Measurements from ENCODE around the gene FOXO6. TPM values are rescaled to one million over a fixed set of nuclear protein-coding genes. Genes with fewer than 3 reads are reported as not detected.

The FOXO6 gene
- polyA plus RNA-seq, 1 of the 3 experiments (the other 2 are of a cell fraction), result 0.35 TPM

DNA sequence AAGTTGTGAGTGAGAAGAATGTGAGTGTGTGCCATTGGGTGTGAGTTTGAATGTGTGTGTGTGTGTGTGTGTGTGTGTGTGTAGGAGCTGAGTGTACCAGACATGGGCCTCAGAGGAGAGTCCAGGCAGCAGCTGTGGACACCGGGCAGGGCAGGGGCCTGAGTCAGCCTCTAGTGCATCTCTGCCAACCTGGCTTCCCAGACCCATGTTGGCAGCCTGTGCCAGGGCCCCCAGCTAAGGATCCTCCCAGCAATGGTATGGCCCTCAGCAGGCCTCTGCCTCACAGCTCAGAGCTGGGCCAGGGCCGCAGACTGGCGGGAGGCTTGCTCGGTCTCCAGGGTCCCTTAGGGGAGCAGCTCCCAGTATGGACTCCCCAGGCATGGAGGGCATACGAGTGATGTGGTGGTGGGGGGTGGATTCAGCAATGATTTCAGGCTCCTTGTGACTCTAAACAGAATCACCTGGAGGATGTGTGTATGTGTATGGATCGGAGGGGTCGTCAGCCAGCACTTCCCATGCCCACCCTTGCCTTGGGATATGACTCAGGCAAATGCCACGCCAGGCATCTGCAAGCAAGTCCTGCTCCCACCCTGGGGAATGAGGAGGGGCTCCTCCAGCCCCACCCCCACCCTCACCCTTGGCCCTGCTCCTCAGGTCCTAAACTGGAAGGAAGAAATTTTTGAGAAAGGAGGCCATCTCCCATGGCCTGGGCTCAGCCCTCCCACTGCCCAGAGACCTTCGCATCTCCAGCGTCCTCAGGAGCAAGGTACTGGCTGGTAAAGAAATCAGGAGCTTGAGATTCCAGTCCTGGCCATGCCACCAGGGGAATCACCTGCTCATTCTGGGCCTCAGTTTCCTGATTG is 1.8 kb upstream of the FOXO6 start:
- H3K27me3 ChIP-seq (ENCODE audit: insufficient read depth), result no peaks in the 10 kb centered on the region

DNA sequence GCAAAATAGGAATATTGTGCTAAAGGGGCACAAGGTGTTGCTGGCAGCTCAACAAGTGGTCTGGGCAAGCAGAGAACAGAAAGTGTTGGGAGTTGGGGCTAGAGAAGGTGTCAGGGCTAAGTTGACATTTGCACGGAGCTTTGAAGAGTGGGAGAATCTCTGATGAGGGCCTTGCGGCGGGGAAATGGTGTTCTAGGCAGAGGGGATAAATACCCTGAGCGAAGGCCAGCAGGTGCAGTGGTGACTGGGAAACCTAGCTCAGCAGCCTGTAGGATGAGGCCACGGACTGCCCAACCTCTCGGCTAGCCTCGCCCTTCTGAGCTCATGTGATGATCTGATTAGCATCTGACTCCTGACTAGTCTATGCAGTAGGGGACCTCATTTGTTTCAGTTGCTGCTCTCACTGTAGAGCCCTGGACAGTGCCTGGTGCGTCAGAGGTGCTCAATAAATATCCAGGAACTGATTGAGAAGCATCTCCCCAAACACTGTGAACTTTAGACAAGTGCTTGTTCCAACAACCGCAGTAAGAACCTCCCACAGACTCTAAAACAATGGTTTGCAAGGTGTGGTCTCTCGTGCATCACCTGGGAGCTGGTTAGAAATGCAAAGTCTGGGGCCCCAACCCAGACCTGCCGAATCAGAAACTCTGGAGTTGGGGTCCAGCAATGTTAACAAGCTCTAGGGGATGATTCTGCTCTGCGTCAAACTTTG is 1.0 kb upstream of the FOXO6 start:
- CTCF ChIA-PET, result interaction anchor here (0.7 to 9.1 kb wide), 11 partner anchors 11 to 124 kb away, joined by 3 to 56 read pairs (median 4); partner anchors contain the start of gene EDN2
- H3K9me2 ChIP-seq, result no peaks in the 10 kb centered on the region
- H3K4me1 ChIP-seq (ENCODE audit: control insufficient read depth in 1 of 2, insufficient read depth in 2 of 2, low read depth in 1 of 2, low read length in 1 of 2), result peaks cover 26 to 58% of the 10 kb centered on the region in 2 experiments; a peak in 3 of 4 replicates
- no peaks in the 10 kb centered on the region for H4K20me1 ChIP-seq (ENCODE audit: insufficient read depth)
- no peak for DNase-seq
- no peak overlapping the region for H3K27ac ChIP-seq (ENCODE audit: low read depth in 2 of 2, low read length in 1 of 2)
- no peak for TF ChIP-seq RAD21 (IDR thresholded peaks at IDR 0.05; ENCODE audit: low read length)
- TF ChIP-seq, protein P1, sequence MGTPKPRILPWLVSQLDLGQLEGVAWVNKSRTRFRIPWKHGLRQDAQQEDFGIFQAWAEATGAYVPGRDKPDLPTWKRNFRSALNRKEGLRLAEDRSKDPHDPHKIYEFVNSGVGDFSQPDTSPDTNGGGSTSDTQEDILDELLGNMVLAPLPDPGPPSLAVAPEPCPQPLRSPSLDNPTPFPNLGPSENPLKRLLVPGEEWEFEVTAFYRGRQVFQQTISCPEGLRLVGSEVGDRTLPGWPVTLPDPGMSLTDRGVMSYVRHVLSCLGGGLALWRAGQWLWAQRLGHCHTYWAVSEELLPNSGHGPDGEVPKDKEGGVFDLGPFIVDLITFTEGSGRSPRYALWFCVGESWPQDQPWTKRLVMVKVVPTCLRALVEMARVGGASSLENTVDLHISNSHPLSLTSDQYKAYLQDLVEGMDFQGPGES (IDR thresholded peaks at IDR 0.05; ENCODE audit: low read depth, low read length), result no peak
- TF ChIP-seq FOXJ3 (CRISPR knock-in tag; IDR thresholded peaks at IDR 0.05), result no peak
- TF ChIP-seq EP300 (IDR thresholded peaks at IDR 0.05; ENCODE audit: borderline replicate concordance in 1 of 2, low read depth in 1 of 2, low read length in 1 of 2), result no peak
- H3F3A ChIP-seq (replicated peaks; ENCODE audit: insufficient read depth), result peaks cover 7% of the 10 kb centered on the region
- H3K79me2 ChIP-seq (ENCODE audit: insufficient read depth), result no peaks in the 10 kb centered on the region
- peak overlapping the region; percentile 2; the same call in 1 of the 2 replicates for H2AFZ ChIP-seq (ENCODE audit: low read depth)
- H3K36me3 ChIP-seq (replicated peaks in 1 of 2; ENCODE audit: control insufficient read depth in 1 of 2, insufficient read depth in 2 of 2, low read length in 1 of 2), result no peaks in the 10 kb centered on the region
- WGBS (ENCODE audit: low lambda C conversion rate), result 78% methylated on average over 12 of the region's 12 CpGs
- peak overlapping the region; percentile 34 for H3K4me2 ChIP-seq
- no peaks in the 10 kb centered on the region for H3K9me3 ChIP-seq
- H3K27me3 ChIP-seq (ENCODE audit: insufficient read depth), result no peaks in the 10 kb centered on the region
- peak overlapping the region in 1 of 2 experiments; percentile 66; a peak in 1 of 4 replicates for H3K4me3 ChIP-seq (ENCODE audit: low read depth in 2 of 2, low read length in 1 of 2)
- H3K9ac ChIP-seq, result 0 out of 2 replicates have a peak overlapping the region, but pooled peaks have one; percentile 16
- POLR2A ChIA-PET, result no interaction called here

More for the DNA sequence above, 1.8 kb upstream of the FOXO6 start:
- TF ChIP-seq, protein P2, sequence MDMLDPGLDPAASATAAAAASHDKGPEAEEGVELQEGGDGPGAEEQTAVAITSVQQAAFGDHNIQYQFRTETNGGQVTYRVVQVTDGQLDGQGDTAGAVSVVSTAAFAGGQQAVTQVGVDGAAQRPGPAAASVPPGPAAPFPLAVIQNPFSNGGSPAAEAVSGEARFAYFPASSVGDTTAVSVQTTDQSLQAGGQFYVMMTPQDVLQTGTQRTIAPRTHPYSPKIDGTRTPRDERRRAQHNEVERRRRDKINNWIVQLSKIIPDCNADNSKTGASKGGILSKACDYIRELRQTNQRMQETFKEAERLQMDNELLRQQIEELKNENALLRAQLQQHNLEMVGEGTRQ (IDR thresholded peaks at IDR 0.05; ENCODE audit: borderline replicate concordance, low read depth, low read length), result no peak
- TF ChIP-seq, protein P1 (IDR thresholded peaks at IDR 0.05; ENCODE audit: low read depth, low read length), result no peak
- no peak for TF ChIP-seq MXI1 (IDR thresholded peaks at IDR 0.05; ENCODE audit: low read depth, low read length)
- TF ChIP-seq MAX (IDR thresholded peaks at IDR 0.05; ENCODE audit: low read depth), result peak; percentile 37; the same call in 1 of the 2 replicates
- TF ChIP-seq POLR2AphosphoS5 (IDR thresholded peaks at IDR 0.05; ENCODE audit: low read depth, low read length), result no peak
- no peak for TF ChIP-seq RXRA (IDR thresholded peaks at IDR 0.05; ENCODE audit: borderline replicate concordance, low read depth)
- no peak for TF ChIP-seq TAF1 (IDR thresholded peaks at IDR 0.05; ENCODE audit: borderline replicate concordance, low read depth, low read length)
- TF ChIP-seq JUND (IDR thresholded peaks at IDR 0.05), result no peak; the same call in 1 of the 2 replicates
- TF ChIP-seq NRF1 (IDR thresholded peaks at IDR 0.05; ENCODE audit: low read depth, low read length), result no peak
- peak; percentile 33; the same call in 1 of the 2 replicates for TF ChIP-seq FOSL2 (IDR thresholded peaks at IDR 0.05; ENCODE audit: borderline replicate concordance, low read depth)
- TF ChIP-seq TCF12 (IDR thresholded peaks at IDR 0.05), result peak; percentile 62; the same call in 1 of the 2 replicates
- TF ChIP-seq NFIC (IDR thresholded peaks at IDR 0.05; ENCODE audit: borderline replicate concordance), result peak; percentile 71
- Histone ChIP-seq H3K9ac (no peak overlapping the region), H3K9me3 (no peaks in the 10 kb centered on the region), H3K4me3 (ENCODE audit: low read depth in 2 of 2, low read length in 1 of 2) (no peak overlapping the region), H2AFZ (ENCODE audit: low read depth) (no peak overlapping the region), H3K79me2 (ENCODE audit: insufficient read depth) (no peaks in the 10 kb centered on the region), H3K36me3 (replicated peaks in 1 of 2; ENCODE audit: control insufficient read depth in 1 of 2, insufficient read depth in 2 of 2, low read length in 1 of 2) (no peaks in the 10 kb centered on the region), H3F3A (replicated peaks; ENCODE audit: insufficient read depth) (peaks cover 4% of the 10 kb centered on the region), H3K27ac (ENCODE audit: low read depth in 2 of 2, low read length in 1 of 2) (peak overlapping the region in 1 of 2 experiments; percentile 6; a peak in 1 of 4 replicates), H3K9me2 (no peaks in the 10 kb centered on the region), H3K4me2 (no peak overlapping the region), H3K4me1 (ENCODE audit: control insufficient read depth in 1 of 2, insufficient read depth in 2 of 2, low read depth in 1 of 2, low read length in 1 of 2) (peaks cover 24 to 51% of the 10 kb centered on the region in 2 experiments; a peak in 3 of 4 replicates), H4K20me1 (ENCODE audit: insufficient read depth) (no peaks in the 10 kb centered on the region)
- CTCF ChIA-PET, result interaction anchor here (1.0 to 9.1 kb wide), 10 partner anchors 17 to 76 kb away, joined by 3 to 56 read pairs (median 4); no protein-coding TSS in a partner anchor
- whole genome bisulfite sequencing (ENCODE audit: low lambda C conversion rate), result 92% methylated on average over 3 of the region's 10 CpGs
- POLR2A ChIA-PET, result interaction anchor here (0.7 kb wide), 1 partner anchor 71 kb away, joined by 3 read pairs; no protein-coding TSS in a partner anchor
- DNase-seq, result no peak
